ENCODE measurements around the gene SELENOP. TPM values are rescaled to one million over a fixed set of nuclear protein-coding genes. Genes with fewer than 3 reads are reported as not detected.

Gene SELENOP, protein sequence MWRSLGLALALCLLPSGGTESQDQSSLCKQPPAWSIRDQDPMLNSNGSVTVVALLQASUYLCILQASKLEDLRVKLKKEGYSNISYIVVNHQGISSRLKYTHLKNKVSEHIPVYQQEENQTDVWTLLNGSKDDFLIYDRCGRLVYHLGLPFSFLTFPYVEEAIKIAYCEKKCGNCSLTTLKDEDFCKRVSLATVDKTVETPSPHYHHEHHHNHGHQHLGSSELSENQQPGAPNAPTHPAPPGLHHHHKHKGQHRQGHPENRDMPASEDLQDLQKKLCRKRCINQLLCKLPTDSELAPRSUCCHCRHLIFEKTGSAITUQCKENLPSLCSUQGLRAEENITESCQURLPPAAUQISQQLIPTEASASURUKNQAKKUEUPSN
- total RNA-seq (0.62 TPM), polyA plus RNA-seq (under 1 TPM in 1 of 4 donors, not detected in 3; 0.99 TPM)

- H3K4me1 Mint-ChIP-seq, result peaks cover 0 to 4% (median 0%) of the 10 kb centered on the region in 4 donors
- H3K27ac Mint-ChIP-seq, result no peak within 1 kb of the TSS
- Histone ChIP-seq H3K4me1 (ENCODE audit: control insufficient read depth, insufficient read depth, low read length, poor library complexity, severe bottlenecking) (no peaks in the 10 kb centered on the region), H3K27me3 (ENCODE audit: control insufficient read depth, insufficient read depth, low read length) (no peaks in the 10 kb centered on the region), H3K4me3 (ENCODE audit: low read depth, low read length) (no peak within 1 kb of the TSS), H3K27ac (ENCODE audit: insufficient read depth, low read length, poor library complexity, severe bottlenecking) (no peak within 1 kb of the TSS), H3K36me3 (ENCODE audit: control insufficient read depth, insufficient read depth, low read length) (no peaks in the 10 kb centered on the region), H3K9me3 (ENCODE audit: control insufficient read depth in 2 of 2, low read length in 2 of 2) (no peaks in the 10 kb centered on the region)
- DNase-seq (peak in 1 of 3 donors; percentile 2), ATAC-seq (ENCODE audit: low read depth in 2 of 2) (no peak)
- peaks cover 4% of the 10 kb centered on the region for H3K27me3 Mint-ChIP-seq
- H3K36me3 Mint-ChIP-seq, result no peaks in the 10 kb centered on the region
- no peak within 1 kb of the TSS for H3K4me3 Mint-ChIP-seq
- no peaks in the 10 kb centered on the region for H3K9me3 Mint-ChIP-seq
These were observed at the start of gene SELENOP for GRCh38 chr5:42811591-42812446. TSS of gene SELENOP (minus strand) at chr5:42811892. CDS start at chr5:42808353, 3,539 bp downstream.

- H3K27ac Mint-ChIP-seq, result no peak overlapping the region
- DNase-seq (no peak), ATAC-seq (ENCODE audit: low read depth in 2 of 2) (no peak)
- Histone ChIP-seq H3K27me3 (ENCODE audit: control insufficient read depth, insufficient read depth, low read length) (no peaks in the 10 kb centered on the region), H3K4me3 (ENCODE audit: low read depth, low read length) (no peak overlapping the region), H3K36me3 (ENCODE audit: control insufficient read depth, insufficient read depth, low read length) (no peaks in the 10 kb centered on the region), H3K4me1 (ENCODE audit: control insufficient read depth, insufficient read depth, low read length, poor library complexity, severe bottlenecking) (no peaks in the 10 kb centered on the region), H3K9me3 (ENCODE audit: control insufficient read depth in 2 of 2, low read length in 2 of 2) (peaks cover 0 to 1% of the 10 kb centered on the region in 2 experiments), H3K27ac (ENCODE audit: insufficient read depth, low read length, poor library complexity, severe bottlenecking) (no peak overlapping the region)
- H3K36me3 Mint-ChIP-seq, result no peaks in the 10 kb centered on the region
- no peak overlapping the region for H3K4me3 Mint-ChIP-seq
- H3K27me3 Mint-ChIP-seq, result peaks cover 31% of the 10 kb centered on the region
- no peaks in the 10 kb centered on the region for H3K4me1 Mint-ChIP-seq
- peaks cover 0 to 4% (median 1%) of the 10 kb centered on the region in 7 donors for H3K9me3 Mint-ChIP-seq
These were observed 47.0 kb upstream of the SELENOP start for GRCh38 chr5:42858687-42859086.

GRCh38 chr5:42858031-42858643 is 46.4 kb upstream of the SELENOP start:
- no peaks in the 10 kb centered on the region for H3K4me1 Mint-ChIP-seq
- ATAC-seq (ENCODE audit: low read depth in 2 of 2) (no peak), DNase-seq (no peak)
- H3K4me1 ChIP-seq (ENCODE audit: control insufficient read depth, insufficient read depth, low read length, poor library complexity, severe bottlenecking), result no peaks in the 10 kb centered on the region
- no peak overlapping the region for H3K27ac ChIP-seq (ENCODE audit: insufficient read depth, low read length, poor library complexity, severe bottlenecking)
- H3K4me3 ChIP-seq (ENCODE audit: low read depth, low read length), result no peak overlapping the region
- no peaks in the 10 kb centered on the region for H3K36me3 Mint-ChIP-seq
- no peak overlapping the region for H3K4me3 Mint-ChIP-seq
- H3K36me3 ChIP-seq (ENCODE audit: control insufficient read depth, insufficient read depth, low read length), result no peaks in the 10 kb centered on the region
- peaks cover 0 to 4% (median 1%) of the 10 kb centered on the region in 7 donors for H3K9me3 Mint-ChIP-seq
- peaks cover 0 to 1% of the 10 kb centered on the region in 2 experiments for H3K9me3 ChIP-seq (ENCODE audit: control insufficient read depth in 2 of 2, low read length in 2 of 2)
- H3K27ac Mint-ChIP-seq, result no peak overlapping the region
- H3K27me3 ChIP-seq (ENCODE audit: control insufficient read depth, insufficient read depth, low read length), result no peaks in the 10 kb centered on the region
- peaks cover 31% of the 10 kb centered on the region for H3K27me3 Mint-ChIP-seq

DNA sequence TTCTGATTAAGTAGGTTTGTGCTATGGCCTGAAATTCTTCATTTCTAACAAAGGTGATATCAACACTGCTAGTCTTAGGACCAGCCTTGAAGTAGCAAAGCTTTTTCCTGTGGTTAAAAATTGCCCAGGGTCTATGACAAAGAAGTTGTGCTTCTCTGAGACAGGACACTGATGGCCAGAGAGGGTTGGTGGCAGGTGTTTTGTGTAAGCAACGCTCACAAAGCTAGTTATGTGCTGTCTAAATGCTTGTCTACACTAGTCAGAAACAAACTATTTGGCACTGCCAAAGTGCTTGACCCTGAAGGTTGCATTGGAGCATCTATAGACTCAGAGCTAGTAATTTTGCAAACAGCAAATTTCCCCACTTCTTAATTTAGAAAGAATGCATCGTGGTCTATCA is 44.1 kb upstream of the SELENOP start:
- H3K4me1 Mint-ChIP-seq, result no peaks in the 10 kb centered on the region
- no peaks in the 10 kb centered on the region for H3K4me1 ChIP-seq (ENCODE audit: control insufficient read depth, insufficient read depth, low read length, poor library complexity, severe bottlenecking)

DNA sequence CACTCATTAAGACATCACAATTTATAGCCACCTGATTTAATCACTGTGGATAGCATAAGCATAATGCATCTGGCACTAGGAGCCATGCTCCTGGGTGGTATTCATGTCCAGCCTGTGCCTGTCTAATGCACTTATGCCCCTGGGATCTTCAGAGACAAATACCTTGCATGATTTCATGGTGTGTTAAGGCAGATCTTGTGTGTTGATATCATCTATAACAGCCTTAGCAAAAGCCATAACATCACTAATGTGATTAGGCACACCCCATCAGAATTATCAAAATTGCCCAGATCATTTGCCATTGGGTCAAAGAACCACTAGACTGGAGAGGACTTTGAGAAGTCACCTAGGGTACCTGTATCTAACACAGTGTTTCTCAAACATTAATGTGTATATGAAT is 43.7 kb upstream of the SELENOP start:
- Mint-ChIP-seq H3K27ac (no peak overlapping the region), H3K36me3 (no peaks in the 10 kb centered on the region), H3K4me1 (no peaks in the 10 kb centered on the region), H3K27me3 (peaks cover 17% of the 10 kb centered on the region), H3K4me3 (no peak overlapping the region), H3K9me3 (peaks cover 0 to 3% (median 0%) of the 10 kb centered on the region in 7 donors)
- ATAC-seq (ENCODE audit: low read depth in 2 of 2) (no peak), DNase-seq (no peak)
- H3K9me3 ChIP-seq (ENCODE audit: control insufficient read depth in 2 of 2, low read length in 2 of 2), result peaks cover 0 to under 1% of the 10 kb centered on the region in 2 experiments
- no peak overlapping the region for H3K27ac ChIP-seq (ENCODE audit: insufficient read depth, low read length, poor library complexity, severe bottlenecking)
- H3K4me3 ChIP-seq (ENCODE audit: low read depth, low read length), result no peak overlapping the region
- H3K4me1 ChIP-seq (ENCODE audit: control insufficient read depth, insufficient read depth, low read length, poor library complexity, severe bottlenecking), result no peaks in the 10 kb centered on the region
- no peaks in the 10 kb centered on the region for H3K36me3 ChIP-seq (ENCODE audit: control insufficient read depth, insufficient read depth, low read length)
- H3K27me3 ChIP-seq (ENCODE audit: control insufficient read depth, insufficient read depth, low read length), result no peaks in the 10 kb centered on the region

More for the DNA sequence above, 44.1 kb upstream of the SELENOP start:
- DNase-seq (no peak), ATAC-seq (ENCODE audit: low read depth in 2 of 2) (no peak)
- peaks cover 0 to 1% of the 10 kb centered on the region in 2 experiments for H3K9me3 ChIP-seq (ENCODE audit: control insufficient read depth in 2 of 2, low read length in 2 of 2)
- H3K36me3 Mint-ChIP-seq, result no peaks in the 10 kb centered on the region
- no peak overlapping the region for H3K4me3 Mint-ChIP-seq
- H3K4me3 ChIP-seq (ENCODE audit: low read depth, low read length), result no peak overlapping the region
- peaks cover 0 to 3% (median 0%) of the 10 kb centered on the region in 7 donors for H3K9me3 Mint-ChIP-seq
- no peak overlapping the region for H3K27ac ChIP-seq (ENCODE audit: insufficient read depth, low read length, poor library complexity, severe bottlenecking)
- no peaks in the 10 kb centered on the region for H3K27me3 ChIP-seq (ENCODE audit: control insufficient read depth, insufficient read depth, low read length)
- H3K27me3 Mint-ChIP-seq, result peaks cover 21% of the 10 kb centered on the region
- H3K36me3 ChIP-seq (ENCODE audit: control insufficient read depth, insufficient read depth, low read length), result no peaks in the 10 kb centered on the region
- H3K27ac Mint-ChIP-seq, result no peak overlapping the region

DNA sequence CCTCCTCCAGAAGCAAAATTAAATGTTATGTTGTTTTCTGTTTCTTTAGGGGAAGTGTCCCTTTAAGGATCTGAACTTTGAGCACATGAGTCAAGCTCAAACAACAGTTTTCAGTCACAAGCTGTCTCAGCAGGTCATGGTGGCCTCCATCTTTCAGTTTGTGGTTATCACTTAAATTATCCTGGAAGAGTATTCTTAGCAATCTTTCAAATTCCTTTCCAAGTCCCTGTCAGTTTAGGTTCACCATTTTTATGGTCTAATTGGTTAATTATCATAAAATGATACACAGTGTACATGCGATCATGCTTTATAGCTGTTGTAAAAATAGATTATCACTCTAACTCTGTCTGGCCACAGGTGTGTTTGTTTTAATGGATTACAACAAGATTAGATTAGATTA is 43.1 kb upstream of the SELENOP start:
- Mint-ChIP-seq H3K9me3 (peaks cover 0 to 3% (median 0%) of the 10 kb centered on the region in 7 donors), H3K27me3 (peaks cover 13% of the 10 kb centered on the region), H3K27ac (no peak overlapping the region), H3K36me3 (no peaks in the 10 kb centered on the region), H3K4me3 (no peak overlapping the region), H3K4me1 (no peaks in the 10 kb centered on the region)
- Histone ChIP-seq H3K27me3 (ENCODE audit: control insufficient read depth, insufficient read depth, low read length) (no peaks in the 10 kb centered on the region), H3K36me3 (ENCODE audit: control insufficient read depth, insufficient read depth, low read length) (no peaks in the 10 kb centered on the region), H3K27ac (ENCODE audit: insufficient read depth, low read length, poor library complexity, severe bottlenecking) (no peak overlapping the region), H3K9me3 (ENCODE audit: control insufficient read depth in 2 of 2, low read length in 2 of 2) (no peaks in the 10 kb centered on the region), H3K4me3 (ENCODE audit: low read depth, low read length) (no peak overlapping the region), H3K4me1 (ENCODE audit: control insufficient read depth, insufficient read depth, low read length, poor library complexity, severe bottlenecking) (no peaks in the 10 kb centered on the region)
- no peak for DNase-seq
- no peak for ATAC-seq (ENCODE audit: low read depth in 2 of 2)

GRCh38 chr5:42852826-42853225 is 41.1 kb upstream of the SELENOP start:
- H3K27ac ChIP-seq (ENCODE audit: insufficient read depth, low read length, poor library complexity, severe bottlenecking), result no peak overlapping the region
- H3K27me3 ChIP-seq (ENCODE audit: control insufficient read depth, insufficient read depth, low read length), result no peaks in the 10 kb centered on the region
- ATAC-seq (ENCODE audit: low read depth in 2 of 2), result no peak
- peaks cover 0 to 1% (median 0%) of the 10 kb centered on the region in 7 donors for H3K9me3 Mint-ChIP-seq
- no peak overlapping the region for H3K4me3 ChIP-seq (ENCODE audit: low read depth, low read length)
- no peaks in the 10 kb centered on the region for H3K36me3 ChIP-seq (ENCODE audit: control insufficient read depth, insufficient read depth, low read length)
- DNase-seq, result no peak
- peaks cover 18% of the 10 kb centered on the region for H3K27me3 Mint-ChIP-seq
- H3K4me1 Mint-ChIP-seq, result no peaks in the 10 kb centered on the region
- no peak overlapping the region for H3K4me3 Mint-ChIP-seq
- H3K9me3 ChIP-seq (ENCODE audit: control insufficient read depth in 2 of 2, low read length in 2 of 2), result no peaks in the 10 kb centered on the region
- no peaks in the 10 kb centered on the region for H3K4me1 ChIP-seq (ENCODE audit: control insufficient read depth, insufficient read depth, low read length, poor library complexity, severe bottlenecking)
- H3K27ac Mint-ChIP-seq, result no peak overlapping the region
- H3K36me3 Mint-ChIP-seq, result no peaks in the 10 kb centered on the region
